NK-92 (cell line): ENCODE data around the gene LTBP1.

Experiments
- DNase-seq: peaks from one replicate; lab custom pipeline; 2025; ENCODE audit not compliant: unreplicated experiment; lab: John Stamatoyannopoulos, UW

Gene LTBP1

GRCh38 chr2:33072614-33073013 lies 125.9 kb downstream of the LTBP1 start:
- DNase-seq, result no peak

- DNase-seq, result no peak
These were observed 126.3 kb downstream of the LTBP1 start for GRCh38 chr2:33073018-33073417.

- DNase-seq, result no peak
These were observed 127.4 kb downstream of the LTBP1 start for GRCh38 chr2:33074197-33074596.

- DNase-seq, result no peak
These were observed 130.6 kb downstream of the LTBP1 start for GRCh38 chr2:33077311-33077710.

- no peak for DNase-seq
These were observed 131.1 kb downstream of the LTBP1 start for GRCh38 chr2:33077844-33078243.

GRCh38 chr2:33081691-33082090 lies 134.9 kb downstream of the LTBP1 start:
- DNase-seq, result no peak

- no peak for DNase-seq
These were observed 137.1 kb downstream of the LTBP1 start for GRCh38 chr2:33083699-33084387.

- no peak for DNase-seq
These were observed 137.7 kb downstream of the LTBP1 start for GRCh38 chr2:33084433-33084832.

- DNase-seq, result no peak
These were observed 138.9 kb downstream of the LTBP1 start for GRCh38 chr2:33085646-33086045.

GRCh38 chr2:33086400-33087015 lies 139.8 kb downstream of the LTBP1 start:
- no peak for DNase-seq

GRCh38 chr2:33090553-33091134 lies 143.9 kb downstream of the LTBP1 start:
- DNase-seq, result no peak

GRCh38 chr2:33091541-33092123 lies 144.9 kb downstream of the LTBP1 start:
- DNase-seq, result no peak

- DNase-seq, result no peak
These were observed 146.7 kb downstream of the LTBP1 start for GRCh38 chr2:33093283-33093993.

- DNase-seq, result no peak
These were observed 147.6 kb downstream of the LTBP1 start for GRCh38 chr2:33094303-33094702.

GRCh38 chr2:33099989-33100388 lies 153.2 kb downstream of the LTBP1 start:
- DNase-seq, result no peak

- DNase-seq, result no peak
These were observed 154.2 kb downstream of the LTBP1 start for GRCh38 chr2:33100921-33101320.

GRCh38 chr2:33104052-33104623 lies 157.4 kb downstream of the LTBP1 start:
- DNase-seq, result no peak

- no peak for DNase-seq
These were observed 158.0 kb downstream of the LTBP1 start for GRCh38 chr2:33104726-33105125.

GRCh38 chr2:33106115-33106514 lies 159.4 kb downstream of the LTBP1 start:
- DNase-seq, result no peak

- DNase-seq, result no peak
These were observed 161.1 kb downstream of the LTBP1 start for GRCh38 chr2:33107690-33108482.
